ENCODE data around the gene ARFIP1. TPM values are rescaled to one million over a fixed set of nuclear protein-coding genes. Genes with fewer than 3 reads are reported as not detected.

The ARFIP1 gene
- polyA plus RNA-seq, 4 donors: 24.6 to 37.8 (median 31.2) TPM

- DNase-seq: no peak
- H3K4me3 ChIP-seq (ENCODE audit: low read depth in 1 of 3, low read length in 3 of 3): no peak overlapping the region
- H3K27ac ChIP-seq (ENCODE audit: low read depth in 1 of 3, low read length in 2 of 3): no peak overlapping the region
- peaks cover 6 to 33% (median 7%) of the 10 kb centered on the region in 3 donors for H3K4me1 ChIP-seq (ENCODE audit: control insufficient read depth in 3 of 3, insufficient read depth in 2 of 3, low read depth in 1 of 3, low read length in 2 of 3)
- H3K36me3 ChIP-seq (ENCODE audit: control insufficient read depth in 3 of 3, insufficient read depth in 2 of 3, low read depth in 1 of 3, low read length in 3 of 3): peaks cover 0 to 19% (median 9%) of the 10 kb centered on the region in 3 donors
- H3K9me3 ChIP-seq (ENCODE audit: control insufficient read depth in 2 of 2, insufficient read depth in 1 of 2, low read depth in 1 of 2, low read length in 1 of 2): no peaks in the 10 kb centered on the region
- no peaks in the 10 kb centered on the region for H3K27me3 ChIP-seq (ENCODE audit: control insufficient read depth in 3 of 3, insufficient read depth in 3 of 3, low read length in 3 of 3)
- 70 to 92% (median 87%) methylated on average over 14 of the region's 14 CpGs for WGBS, 3 donors
- no peak for FAIRE-seq
Measured at GRCh38 chr4:152961014-152961772, 181.4 kb downstream of the ARFIP1 start.

DNA sequence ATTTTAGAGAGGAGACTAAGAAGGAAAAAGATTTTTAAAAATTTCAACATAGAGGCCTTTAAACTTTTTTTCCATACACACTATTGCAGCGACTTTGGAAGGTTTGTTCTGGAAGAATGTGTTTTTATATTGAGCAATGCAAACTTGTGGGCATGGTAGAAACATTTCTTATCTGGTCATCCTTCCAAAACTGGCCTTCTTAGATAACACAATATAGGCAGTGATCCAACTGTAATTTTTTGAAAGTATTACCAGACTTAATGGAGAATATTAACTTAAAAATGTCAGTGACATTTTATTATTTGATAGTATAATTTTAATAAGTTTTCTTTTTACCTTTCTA lies 182.0 kb downstream of the ARFIP1 start:
- Histone ChIP-seq H3K4me1 (ENCODE audit: control insufficient read depth in 3 of 3, insufficient read depth in 2 of 3, low read depth in 1 of 3, low read length in 2 of 3) (peaks cover 4 to 28% (median 6%) of the 10 kb centered on the region in 3 donors), H3K27ac (ENCODE audit: low read depth in 1 of 3, low read length in 2 of 3) (no peak overlapping the region), H3K36me3 (ENCODE audit: control insufficient read depth in 3 of 3, insufficient read depth in 2 of 3, low read depth in 1 of 3, low read length in 3 of 3) (peaks cover 0 to 20% (median 9%) of the 10 kb centered on the region in 3 donors), H3K27me3 (ENCODE audit: control insufficient read depth in 3 of 3, insufficient read depth in 3 of 3, low read length in 3 of 3) (no peaks in the 10 kb centered on the region), H3K9me3 (ENCODE audit: control insufficient read depth in 2 of 2, insufficient read depth in 1 of 2, low read depth in 1 of 2, low read length in 1 of 2) (no peaks in the 10 kb centered on the region), H3K4me3 (ENCODE audit: low read depth in 1 of 3, low read length in 3 of 3) (no peak overlapping the region)
- DNase-seq (no peak), FAIRE-seq (no peak)
- 54 to 94% (median 75%) methylated on average over 1 of the region's 1 CpG for WGBS, 3 donors

Other genes starting within 250 kb of the ARFIP1 start
- 10 to 100 TPM in 1 of 4 donors, 1 to 10 TPM in 3; 7.4 to 18.1 (median 8.7) TPM for gene FBXW7, start 243.9 kb upstream of the ARFIP1 start, polyA plus RNA-seq
- gene TMEM154, start 100.0 kb upstream of the ARFIP1 start, polyA plus RNA-seq: 1 to 10 TPM in 1 of 4 donors, under 1 TPM in 3; under 0.01 to 3.8 (median 0.91) TPM
- gene TIGD4, start 224 bp upstream of the ARFIP1 start, polyA plus RNA-seq: 1 to 10 TPM in 1 of 4 donors, under 1 TPM in 2, not detected in 1; 0.37 to 2.7 (median 0.45) TPM
- 10 to 100 TPM in 2 of 4 donors, 1 to 10 TPM in 2; 3.7 to 12.7 (median 10.0) TPM for gene FHDC1, start 156.4 kb downstream of the ARFIP1 start, polyA plus RNA-seq